NOMO-1 treated with DMSO at 0.1 percent for 48 hours (cell line): ENCODE measurements around the gene PAN2.
"Not testable (repeated sequence)": the region's sequence is repeated elsewhere in the genome, so short reads cannot be mapped to it uniquely, and the experiment has no call there.

Experiments
- DNase-seq: peaks from one replicate; lab custom pipeline; 2025; ENCODE audit not compliant: unreplicated experiment; lab: John Stamatoyannopoulos, UW

Gene PAN2

DNA sequence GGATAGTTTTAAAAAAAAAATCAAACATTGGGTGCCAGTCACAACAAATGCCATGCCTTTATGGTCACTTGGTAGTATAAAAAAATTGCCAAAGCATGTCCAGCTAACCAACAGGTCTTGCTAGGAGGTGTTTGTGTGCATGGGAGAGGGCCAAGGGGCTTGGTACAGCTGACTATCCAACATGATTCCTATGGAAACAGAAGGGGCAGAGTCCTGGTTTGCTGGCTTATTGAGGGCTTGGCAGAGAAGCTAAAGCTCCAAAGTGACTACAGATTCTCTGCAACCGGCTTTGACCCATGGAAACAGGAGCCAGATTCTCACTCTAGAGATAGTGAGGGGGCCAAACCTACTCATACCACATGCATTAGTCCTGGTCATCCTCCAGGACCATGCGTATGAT lies 61.3 kb downstream of the PAN2 start:
- not testable (repeated sequence) for DNase-seq

GRCh38 chr12:56271031-56271430 lies 62.8 kb downstream of the PAN2 start:
- no peak for DNase-seq

DNA sequence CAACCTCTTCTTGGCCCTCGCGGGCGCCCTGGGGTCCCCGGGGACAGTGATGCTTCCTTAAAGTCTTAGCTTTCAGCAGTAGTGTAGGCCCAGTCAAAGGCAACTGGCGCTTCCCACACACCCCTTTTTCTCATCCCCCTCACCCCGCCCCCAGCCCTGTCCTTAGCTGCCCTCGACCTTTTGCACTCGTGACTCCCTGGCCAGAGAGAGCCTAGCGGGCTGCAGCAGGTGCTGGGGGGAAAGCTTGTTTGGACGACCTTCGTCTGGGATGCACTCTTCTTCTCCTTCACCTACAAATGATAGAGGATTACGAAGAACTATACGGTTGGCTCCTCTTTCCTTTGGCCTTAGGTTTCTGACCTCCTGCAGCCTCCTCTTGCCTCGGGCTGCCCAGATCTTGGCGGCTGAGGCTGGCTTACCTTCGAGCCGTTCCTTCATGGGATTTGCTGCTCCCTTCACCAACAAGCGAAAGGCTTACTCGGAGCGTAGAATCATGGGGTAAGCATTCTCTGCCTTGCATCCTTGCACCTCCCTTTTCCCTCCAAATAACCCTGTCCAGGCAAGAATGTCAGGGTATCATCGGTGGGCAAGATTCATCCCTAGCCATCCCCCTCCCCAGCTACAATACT lies 66.2 kb downstream of the PAN2 start:
- DNase-seq, result no peak

DNA sequence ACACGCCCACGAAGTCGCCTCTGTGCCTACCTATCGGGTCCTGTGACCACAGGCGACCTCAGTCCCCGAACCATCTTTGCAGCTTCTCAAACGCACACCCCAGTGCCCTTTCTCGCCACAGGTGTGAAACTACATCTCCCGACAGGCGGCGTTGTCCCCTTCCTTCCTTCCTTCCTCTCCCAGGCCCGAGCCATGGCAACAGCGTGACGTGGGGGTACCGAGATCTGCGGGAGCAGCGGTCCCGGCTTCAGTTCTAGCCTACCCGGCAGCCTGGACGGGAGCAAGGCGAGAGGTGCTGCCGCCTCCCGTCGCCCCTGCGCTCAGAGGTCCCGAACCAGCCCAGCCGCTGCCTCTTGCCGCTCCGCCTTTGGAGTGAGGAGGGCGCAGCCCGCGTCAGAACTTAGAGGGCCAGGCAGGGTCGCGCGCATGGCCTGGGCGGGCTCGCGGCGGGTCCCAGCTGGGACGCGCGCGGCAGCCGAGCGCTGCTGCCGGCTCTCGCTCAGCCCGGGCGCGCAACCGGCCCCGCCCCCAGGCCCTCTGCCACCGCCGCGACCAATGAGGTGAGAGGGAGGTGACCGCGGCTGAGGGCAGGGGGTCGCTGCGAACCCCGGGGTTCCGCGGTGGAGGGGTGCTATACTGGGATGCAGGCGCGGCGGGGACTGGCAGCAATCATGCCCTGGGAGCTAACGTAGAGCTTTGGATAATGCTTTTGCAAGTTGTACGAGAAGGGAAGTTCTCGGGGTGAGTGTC lies 66.9 kb downstream of the PAN2 start, which contains the start of gene COQ10A:
COQ10A (plus strand) TSS at position 250 of the 750 bp plus-strand sequence; CDS start at position 427, 177 bp downstream.
- DNase-seq, result peak; percentile 84
